ENCODE data around the gene OR14J1. TPM values are rescaled to one million over a fixed set of nuclear protein-coding genes. Genes with fewer than 3 reads are reported as not detected.

Gene OR14J1
- not detected for total RNA-seq

GRCh38 chr6:29301316-29301715 is at the start of gene OR14J1:
Gene OR14J1, plus strand, starts transcription at chr6:29301701. Its CDS starts 4,989 bp downstream, at chr6:29306690.
- Histone ChIP-seq H3K27me3 (no peaks in the 10 kb centered on the region), H3K9ac (ENCODE audit: low read depth in 2 of 2, low read length in 2 of 2) (no peak within 1 kb of the TSS), H3K9me3 (no peaks in the 10 kb centered on the region), H3K4me3 (no peak within 1 kb of the TSS), H3K4me1 (no peaks in the 10 kb centered on the region), H3K36me3 (no peaks in the 10 kb centered on the region), H3K27ac (no peak within 1 kb of the TSS)
- DNase-seq: no peak
- intact Hi-C loops (cut with DNase I): no loop called here
- no peak for TF ChIP-seq CTCF (IDR thresholded peaks at IDR 0.05)

DNA sequence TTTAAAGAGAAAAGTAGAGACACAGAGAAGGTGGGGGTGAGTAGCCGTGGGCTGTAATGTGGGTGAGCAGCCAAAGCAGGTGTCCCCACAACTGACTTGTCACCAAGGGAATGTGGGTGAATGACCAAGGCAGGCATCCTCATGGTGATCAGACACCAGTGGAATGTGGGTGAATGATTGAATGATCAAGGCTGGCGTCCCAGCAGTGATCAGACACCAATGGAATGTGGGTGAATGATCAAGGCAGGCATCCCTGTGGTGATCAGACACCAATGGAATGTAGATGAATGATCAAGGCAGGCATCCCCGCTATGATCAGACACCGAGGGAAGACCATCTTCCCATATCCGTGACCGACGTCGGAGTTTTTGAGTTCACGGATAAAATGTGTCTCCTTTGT is 49.8 kb upstream of the OR14J1 start:
- Histone ChIP-seq H3K27ac (no peak overlapping the region), H3K9ac (ENCODE audit: low read depth in 2 of 2, low read length in 2 of 2) (no peak overlapping the region), H3K27me3 (no peaks in the 10 kb centered on the region), H3K9me3 (no peaks in the 10 kb centered on the region), H3K4me3 (no peak overlapping the region), H3K36me3 (no peaks in the 10 kb centered on the region), H3K4me1 (no peaks in the 10 kb centered on the region)
- intact Hi-C loops (cut with DNase I): no loop called here
- no peak for TF ChIP-seq CTCF (IDR thresholded peaks at IDR 0.05)
- DNase-seq: no peak

DNA sequence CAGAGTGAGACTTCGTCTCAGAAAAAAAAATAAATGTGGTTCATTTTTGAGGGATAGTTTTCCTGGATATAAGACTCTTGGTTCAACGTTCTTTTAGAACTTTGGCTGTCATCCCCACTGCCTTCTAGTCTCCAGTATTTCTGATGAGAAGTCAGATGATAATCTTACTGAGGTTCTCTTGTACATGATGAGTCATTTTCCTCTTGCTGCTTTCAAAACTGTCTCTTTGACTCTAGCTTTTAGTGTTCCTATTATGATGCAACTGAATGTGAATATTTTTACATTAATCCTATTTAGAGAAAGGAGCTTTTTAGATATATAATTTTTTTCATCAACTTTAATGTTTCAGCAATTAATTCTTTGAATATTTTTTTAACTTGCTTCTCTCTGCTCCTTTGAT is 46.0 kb upstream of the OR14J1 start:
- no peak overlapping the region for H3K4me3 ChIP-seq
- no peaks in the 10 kb centered on the region for H3K9me3 ChIP-seq
- no peak overlapping the region for H3K9ac ChIP-seq (ENCODE audit: low read depth in 2 of 2, low read length in 2 of 2)
- TF ChIP-seq CTCF (IDR thresholded peaks at IDR 0.05): no peak
- no peak overlapping the region for H3K27ac ChIP-seq
- intact Hi-C loops (cut with DNase I): no loop called here
- no peaks in the 10 kb centered on the region for H3K36me3 ChIP-seq
- no peaks in the 10 kb centered on the region for H3K27me3 ChIP-seq
- no peaks in the 10 kb centered on the region for H3K4me1 ChIP-seq
- no peak for DNase-seq

DNA sequence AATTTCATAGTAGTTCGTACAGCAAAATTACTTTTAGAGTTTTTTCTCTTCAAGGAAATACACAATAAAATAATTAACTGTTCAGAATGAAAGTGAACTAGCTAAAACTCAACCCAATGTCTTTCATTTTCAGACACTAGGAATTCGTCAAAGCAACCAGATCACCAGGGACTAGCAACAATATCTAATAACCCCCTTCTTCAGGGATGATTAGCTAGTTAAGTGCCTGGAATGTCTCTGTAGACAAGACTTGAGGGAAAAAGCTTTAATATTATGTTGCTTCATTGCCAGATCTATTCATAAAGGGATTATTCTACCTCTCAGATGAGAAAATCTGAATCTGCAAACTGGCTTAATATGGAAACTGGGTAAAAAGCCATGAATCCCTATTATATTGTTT is 41.8 kb upstream of the OR14J1 start:
- TF ChIP-seq CTCF (IDR thresholded peaks at IDR 0.05): no peak
- no peaks in the 10 kb centered on the region for H3K36me3 ChIP-seq
- no peaks in the 10 kb centered on the region for H3K9me3 ChIP-seq
- no peak overlapping the region for H3K9ac ChIP-seq (ENCODE audit: low read depth in 2 of 2, low read length in 2 of 2)
- no peaks in the 10 kb centered on the region for H3K4me1 ChIP-seq
- H3K4me3 ChIP-seq: no peak overlapping the region
- intact Hi-C loops (cut with DNase I): no loop called here
- no peak for DNase-seq
- H3K27ac ChIP-seq: no peak overlapping the region
- H3K27me3 ChIP-seq: no peaks in the 10 kb centered on the region

GRCh38 chr6:29263001-29263400 is 38.5 kb upstream of the OR14J1 start:
- H3K27me3 ChIP-seq: no peaks in the 10 kb centered on the region
- no peak overlapping the region for H3K9ac ChIP-seq (ENCODE audit: low read depth in 2 of 2, low read length in 2 of 2)
- no peaks in the 10 kb centered on the region for H3K36me3 ChIP-seq
- H3K4me3 ChIP-seq: no peak overlapping the region
- H3K4me1 ChIP-seq: no peaks in the 10 kb centered on the region
- no peak for DNase-seq
- intact Hi-C loops (cut with DNase I): no loop called here
- H3K27ac ChIP-seq: no peak overlapping the region
- H3K9me3 ChIP-seq: no peaks in the 10 kb centered on the region
- no peak for TF ChIP-seq CTCF (IDR thresholded peaks at IDR 0.05)

- no peak overlapping the region for H3K27ac ChIP-seq
- H3K27me3 ChIP-seq: no peaks in the 10 kb centered on the region
- intact Hi-C loops (cut with DNase I): no loop called here
- no peak for DNase-seq
- no peaks in the 10 kb centered on the region for H3K36me3 ChIP-seq
- no peaks in the 10 kb centered on the region for H3K9me3 ChIP-seq
- H3K4me3 ChIP-seq: no peak overlapping the region
- H3K9ac ChIP-seq (ENCODE audit: low read depth in 2 of 2, low read length in 2 of 2): no peak overlapping the region
- H3K4me1 ChIP-seq: no peaks in the 10 kb centered on the region
- TF ChIP-seq CTCF (IDR thresholded peaks at IDR 0.05): no peak
These were observed 7.0 kb upstream of the OR14J1 start for GRCh38 chr6:29294499-29294914.

Data from colonic mucosa (tissue), 4 donors.